ENCODE data around the gene DNAJA2. TPM values are rescaled to one million over a fixed set of nuclear protein-coding genes. Genes with fewer than 3 reads are reported as not detected.
A peak's percentile ranks its signal among the peaks of the same experiment; 100 is the strongest.

Gene DNAJA2
- total and polyA plus RNA-seq, 3 experiments from 2014 or later: 89.8 to 90.6 (median 90.3) TPM

- CTCF ChIA-PET: interaction anchor here (1.3 to 3.0 kb wide), 4 partner anchors 12 to 168 kb away, joined by 3 to 14 read pairs (median 8); no protein-coding TSS in a partner anchor
- H3K36me3 Mint-ChIP-seq: peaks cover 6 to 36% (median 8%) of the 10 kb centered on the region in 3 donors
- peak overlapping the region; percentile 89 to 100 (median 99) for H3K27ac Mint-ChIP-seq
- Histone ChIP-seq H3K4me3 (ENCODE audit: low read length) (peak overlapping the region; percentile 45), H3K36me3 (ENCODE audit: insufficient read depth, low read length) (peaks cover 5% of the 10 kb centered on the region), H3K4me1 (ENCODE audit: insufficient read depth, low read length) (peaks cover 35% of the 10 kb centered on the region), H3K27ac (ENCODE audit: low read depth, low read length) (peak overlapping the region; percentile 87), H3K27me3 (ENCODE audit: insufficient read depth, low read length, poor library complexity, severe bottlenecking) (no peaks in the 10 kb centered on the region), H3K9me3 (ENCODE audit: low read length) (no peaks in the 10 kb centered on the region)
- no peak for DNase-seq
- H3K27me3 Mint-ChIP-seq: peaks cover 0 to 1% of the 10 kb centered on the region in 2 donors
- H3K9me3 Mint-ChIP-seq: no peaks in the 10 kb centered on the region
- peaks cover 46 to 60% (median 58%) of the 10 kb centered on the region in 3 donors for H3K4me1 Mint-ChIP-seq
- POLR2A ChIA-PET: interaction anchor here (0.6 to 2.6 kb wide), 6 partner anchors 12 to 1639 kb away, joined by 3 to 12 read pairs (median 4); partner anchors contain the start of genes ITFG1 and PHKB
- H3K4me3 Mint-ChIP-seq: peak overlapping the region; percentile 83 to 97 (median 91)
These were observed 486 bp upstream of the DNAJA2 start for GRCh38 chr16:46973996-46974324.

GRCh38 chr16:46972429-46973206 lies 856 bp downstream of the DNAJA2 start:
- Mint-ChIP-seq H3K4me1 (peaks cover 59 to 73% (median 71%) of the 10 kb centered on the region in 3 donors), H3K27me3 (peaks cover 0 to 1% of the 10 kb centered on the region in 2 donors), H3K36me3 (peaks cover 9 to 50% (median 11%) of the 10 kb centered on the region in 3 donors), H3K27ac (peak overlapping the region; percentile 89 to 99 (median 98)), H3K9me3 (no peaks in the 10 kb centered on the region), H3K4me3 (peak overlapping the region; percentile 83 to 99 (median 90))
- peaks cover 19% of the 10 kb centered on the region for H3K36me3 ChIP-seq (ENCODE audit: insufficient read depth, low read length)
- ChIA-PET POLR2A (interaction anchor here (0.6 to 2.6 kb wide), 6 partner anchors 10 to 1637 kb away, joined by 3 to 12 read pairs (median 4); partner anchors contain the start of genes C16orf87, ITFG1, N4BP1 and PHKB), CTCF (interaction anchor here (2.8 to 3.0 kb wide), 2 partner anchors 65 to 169 kb away, joined by 8 to 14 read pairs; no protein-coding TSS in a partner anchor)
- H3K9me3 ChIP-seq (ENCODE audit: low read length): no peaks in the 10 kb centered on the region
- H3K27ac ChIP-seq (ENCODE audit: low read depth, low read length): peak overlapping the region; percentile 87
- peaks cover 41% of the 10 kb centered on the region for H3K4me1 ChIP-seq (ENCODE audit: insufficient read depth, low read length)
- H3K27me3 ChIP-seq (ENCODE audit: insufficient read depth, low read length, poor library complexity, severe bottlenecking): no peaks in the 10 kb centered on the region
- peak; percentile 37 to 62 (median 46) for DNase-seq
- H3K4me3 ChIP-seq (ENCODE audit: low read length): peak overlapping the region; percentile 83

GRCh38 chr16:46971271-46971670 lies 2.2 kb downstream of the DNAJA2 start:
- H3K4me1 ChIP-seq (ENCODE audit: insufficient read depth, low read length): peaks cover 41% of the 10 kb centered on the region
- no peak overlapping the region for H3K4me3 ChIP-seq (ENCODE audit: low read length)
- no peak for DNase-seq
- POLR2A ChIA-PET: no interaction called here
- peak overlapping the region; percentile 52 to 93 (median 74) for H3K27ac Mint-ChIP-seq
- CTCF ChIA-PET: interaction anchor here (0.8 kb wide), 1 partner anchor 67 kb away, joined by 3 read pairs; no protein-coding TSS in a partner anchor
- H3K27me3 ChIP-seq (ENCODE audit: insufficient read depth, low read length, poor library complexity, severe bottlenecking): no peaks in the 10 kb centered on the region
- peaks cover 0 to 1% of the 10 kb centered on the region in 2 donors for H3K27me3 Mint-ChIP-seq
- peaks cover 15 to 63% (median 18%) of the 10 kb centered on the region in 3 donors for H3K36me3 Mint-ChIP-seq
- no peaks in the 10 kb centered on the region for H3K9me3 Mint-ChIP-seq
- H3K36me3 ChIP-seq (ENCODE audit: insufficient read depth, low read length): peaks cover 32% of the 10 kb centered on the region
- H3K27ac ChIP-seq (ENCODE audit: low read depth, low read length): no peak overlapping the region
- no peaks in the 10 kb centered on the region for H3K9me3 ChIP-seq (ENCODE audit: low read length)
- peaks cover 70 to 77% (median 74%) of the 10 kb centered on the region in 3 donors for H3K4me1 Mint-ChIP-seq
- peak overlapping the region; percentile 33 to 76 (median 67) for H3K4me3 Mint-ChIP-seq

- Histone ChIP-seq H3K9me3 (ENCODE audit: low read length) (no peaks in the 10 kb centered on the region), H3K4me1 (ENCODE audit: insufficient read depth, low read length) (peaks cover 41% of the 10 kb centered on the region), H3K36me3 (ENCODE audit: insufficient read depth, low read length) (peaks cover 38% of the 10 kb centered on the region), H3K27me3 (ENCODE audit: insufficient read depth, low read length, poor library complexity, severe bottlenecking) (no peaks in the 10 kb centered on the region), H3K4me3 (ENCODE audit: low read length) (no peak overlapping the region), H3K27ac (ENCODE audit: low read depth, low read length) (no peak overlapping the region)
- Mint-ChIP-seq H3K27ac (peak overlapping the region in 5 of 8 donors; percentile 9 to 89 (median 46)), H3K4me3 (peak overlapping the region in 2 of 7 donors; percentile 31 to 44), H3K27me3 (peaks cover 0 to 1% of the 10 kb centered on the region in 2 donors), H3K4me1 (peaks cover 66 to 74% (median 69%) of the 10 kb centered on the region in 3 donors), H3K9me3 (no peaks in the 10 kb centered on the region), H3K36me3 (peaks cover 15 to 75% (median 18%) of the 10 kb centered on the region in 3 donors)
- no peak for DNase-seq
- POLR2A ChIA-PET: no interaction called here
- CTCF ChIA-PET: no interaction called here
These were observed 3.4 kb downstream of the DNAJA2 start for GRCh38 chr16:46970089-46970488.

GRCh38 chr16:46968063-46968435 lies 5.4 kb downstream of the DNAJA2 start:
- H3K27me3 Mint-ChIP-seq: no peaks in the 10 kb centered on the region
- Histone ChIP-seq H3K4me1 (ENCODE audit: insufficient read depth, low read length) (peaks cover 33% of the 10 kb centered on the region), H3K27me3 (ENCODE audit: insufficient read depth, low read length, poor library complexity, severe bottlenecking) (no peaks in the 10 kb centered on the region), H3K9me3 (ENCODE audit: low read length) (no peaks in the 10 kb centered on the region), H3K27ac (ENCODE audit: low read depth, low read length) (no peak overlapping the region), H3K4me3 (ENCODE audit: low read length) (no peak overlapping the region), H3K36me3 (ENCODE audit: insufficient read depth, low read length) (peaks cover 58% of the 10 kb centered on the region)
- no peak for DNase-seq
- CTCF ChIA-PET: no interaction called here
- POLR2A ChIA-PET: no interaction called here
- H3K4me1 Mint-ChIP-seq: peaks cover 61 to 74% (median 64%) of the 10 kb centered on the region in 3 donors
- no peaks in the 10 kb centered on the region for H3K9me3 Mint-ChIP-seq
- H3K4me3 Mint-ChIP-seq: peak overlapping the region in 1 of 7 donors; percentile 34
- peak overlapping the region in 2 of 8 donors; percentile 14 to 37 for H3K27ac Mint-ChIP-seq
- H3K36me3 Mint-ChIP-seq: peaks cover 15 to 87% (median 27%) of the 10 kb centered on the region in 3 donors

DNA sequence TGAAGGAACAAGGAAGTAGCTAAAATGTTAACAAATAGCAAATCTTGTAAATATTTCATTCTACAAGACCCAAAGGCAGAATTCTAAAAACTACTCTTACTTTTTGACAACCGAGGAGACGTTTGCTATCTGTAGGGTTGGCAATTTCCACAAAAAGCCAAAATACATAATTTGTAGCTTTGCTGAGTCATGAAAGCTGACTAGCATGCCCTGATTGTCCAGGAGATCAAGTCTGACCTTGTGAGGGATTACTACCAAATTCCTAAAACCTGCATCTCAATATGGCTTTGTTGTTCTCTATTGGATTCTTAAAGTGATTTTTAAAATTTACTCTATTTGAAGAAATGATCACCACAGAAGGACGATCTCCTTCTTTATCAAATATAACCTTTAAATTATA lies 10.8 kb downstream of the DNAJA2 start:
- POLR2A ChIA-PET: interaction anchor here (0.6 to 2.4 kb wide), 2 partner anchors 11 to 14 kb away, joined by 6 to 12 read pairs; partner anchors contain the start of gene DNAJA2
- no peaks in the 10 kb centered on the region for H3K27me3 Mint-ChIP-seq

DNA sequence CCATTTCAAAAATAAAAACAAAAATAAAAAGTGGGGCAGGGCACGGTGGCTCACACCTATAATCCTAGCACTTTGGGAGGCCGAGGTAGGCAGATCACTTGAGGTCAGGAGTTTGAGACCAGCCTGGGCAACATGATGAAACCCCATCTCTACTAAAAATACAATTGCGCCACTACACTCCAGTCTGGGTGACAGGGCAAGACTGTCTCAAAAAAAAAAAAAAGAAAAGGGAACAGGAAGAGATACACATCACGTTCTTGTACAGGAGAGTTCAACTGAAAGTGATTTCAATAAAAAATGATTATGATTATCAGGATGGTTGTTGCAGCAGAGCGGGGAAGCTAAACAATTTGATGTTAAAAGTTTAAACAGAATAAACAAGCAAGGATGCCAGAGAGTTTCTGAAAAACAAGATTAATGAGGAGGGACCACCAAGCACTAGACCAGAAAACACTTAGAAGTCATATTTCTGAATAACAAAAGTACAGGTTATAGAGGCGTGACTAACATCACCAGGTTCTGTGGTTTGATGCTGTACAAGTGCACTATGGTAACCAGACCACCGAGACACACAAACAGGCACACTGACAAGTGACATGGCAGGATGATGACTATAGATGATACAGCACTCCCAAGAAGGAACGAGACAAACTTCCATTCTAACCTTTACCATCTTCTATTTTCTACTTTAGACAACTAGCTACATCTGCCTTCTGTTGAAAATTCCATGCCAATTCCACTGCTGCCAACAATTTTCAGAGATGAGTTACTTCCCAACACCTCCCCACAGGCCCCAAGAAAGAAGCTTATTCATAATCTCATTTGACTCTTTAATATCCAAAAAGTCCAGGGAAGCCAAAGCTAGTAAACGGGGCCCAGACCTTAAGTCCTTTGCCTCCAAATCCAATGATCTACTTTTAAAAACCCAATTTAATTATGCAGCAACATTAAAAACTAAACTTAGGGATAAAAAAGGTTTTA lies 11.8 kb downstream of the DNAJA2 start:
- POLR2A ChIA-PET: interaction anchor here (0.6 to 2.4 kb wide), 2 partner anchors 12 to 15 kb away, joined by 6 to 12 read pairs; partner anchors contain the start of gene DNAJA2
- Histone ChIP-seq H3K27me3 (ENCODE audit: insufficient read depth, low read length, poor library complexity, severe bottlenecking) (no peaks in the 10 kb centered on the region), H3K36me3 (ENCODE audit: insufficient read depth, low read length) (peaks cover 78% of the 10 kb centered on the region), H3K4me1 (ENCODE audit: insufficient read depth, low read length) (peaks cover 6% of the 10 kb centered on the region), H3K4me3 (ENCODE audit: low read length) (no peak overlapping the region), H3K9me3 (ENCODE audit: low read length) (no peaks in the 10 kb centered on the region), H3K27ac (ENCODE audit: low read depth, low read length) (peak overlapping the region; percentile 17)
- H3K4me1 Mint-ChIP-seq: peaks cover 34 to 48% (median 38%) of the 10 kb centered on the region in 3 donors
- peaks cover 0 to 93% (median 21%) of the 10 kb centered on the region in 3 donors for H3K36me3 Mint-ChIP-seq
- no peaks in the 10 kb centered on the region for H3K9me3 Mint-ChIP-seq
- CTCF ChIA-PET: interaction anchor here (1.6 to 2.1 kb wide), 3 partner anchors 12 to 1203 kb away, joined by 4 to 8 read pairs (median 6); partner anchors contain the start of gene DNAJA2
- H3K27ac Mint-ChIP-seq: peak overlapping the region; percentile 31 to 95 (median 87)
- no peaks in the 10 kb centered on the region for H3K27me3 Mint-ChIP-seq
- peak in 4 of 5 donors; percentile 5 to 60 (median 52) for DNase-seq
- H3K4me3 Mint-ChIP-seq: peak overlapping the region in 5 of 7 donors; percentile 24 to 57 (median 49)

More for the DNA sequence above, 10.8 kb downstream of the DNAJA2 start:
- no peak for DNase-seq
- H3K4me3 ChIP-seq (ENCODE audit: low read length): no peak overlapping the region
- Mint-ChIP-seq H3K36me3 (peaks cover 6 to 93% (median 28%) of the 10 kb centered on the region in 3 donors), H3K4me1 (peaks cover 43 to 57% (median 47%) of the 10 kb centered on the region in 3 donors), H3K4me3 (peak overlapping the region in 1 of 7 donors; percentile 53), H3K9me3 (no peaks in the 10 kb centered on the region), H3K27ac (peak overlapping the region in 7 of 8 donors; percentile 80 to 95 (median 91))
- peaks cover 78% of the 10 kb centered on the region for H3K36me3 ChIP-seq (ENCODE audit: insufficient read depth, low read length)
- H3K27ac ChIP-seq (ENCODE audit: low read depth, low read length): no peak overlapping the region
- CTCF ChIA-PET: interaction anchor here (0.7 to 2.1 kb wide), 6 partner anchors 11 to 1202 kb away, joined by 3 to 8 read pairs (median 4); partner anchors contain the start of gene DNAJA2
- H3K27me3 ChIP-seq (ENCODE audit: insufficient read depth, low read length, poor library complexity, severe bottlenecking): no peaks in the 10 kb centered on the region
- no peaks in the 10 kb centered on the region for H3K9me3 ChIP-seq (ENCODE audit: low read length)
- H3K4me1 ChIP-seq (ENCODE audit: insufficient read depth, low read length): peaks cover 6% of the 10 kb centered on the region

All from CD8-positive, alpha-beta memory T cell (primary cell).